Neural progenitor cell (in vitro differentiated cells): ENCODE data around the gene LIN28B.

Experiments
- CTCF ChIP-seq: fragments of 200-600 bp; sonication (generic); IDR thresholded peaks from 2 replicates; pipeline ENCODE4 v1.5.1; 2017; ENCODE audit warnings: antibody characterized with exemption, mild to moderate bottlenecking
- EZH2 ChIP-seq: fragments of 200-600 bp; sonication (generic); IDR thresholded peaks from 2 replicates; pipeline ENCODE4 v1.6.1; 2017; ENCODE audit warnings: antibody characterized with exemption, mild to moderate bottlenecking, moderate library complexity
- EZH2phosphoT487 ChIP-seq: fragments of 200-600 bp; sonication (generic); IDR thresholded peaks from 2 replicates; pipeline ENCODE4 v1.6.1; 2017; ENCODE audit warnings: antibody characterized with exemption

DNA sequence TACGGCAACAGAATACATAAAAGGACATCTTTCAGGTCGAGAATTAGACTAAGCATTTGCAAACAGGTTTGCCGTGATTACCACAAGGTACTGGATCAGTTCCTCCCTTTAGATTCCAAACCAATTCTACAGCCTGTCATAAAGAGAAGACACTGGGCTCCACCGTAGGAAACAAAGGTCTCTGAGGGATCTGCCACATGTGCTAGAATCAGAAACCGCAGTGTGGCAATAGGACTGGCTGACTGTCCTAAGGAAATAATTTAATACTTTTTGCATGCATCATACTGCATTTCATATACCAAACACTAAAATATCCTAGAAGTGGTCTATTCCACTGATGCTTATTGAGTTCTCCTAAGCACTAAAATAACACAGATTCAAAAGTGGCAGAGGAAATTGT lies 163.7 kb downstream of the LIN28B start:
- TF ChIP-seq EZH2phosphoT487 (no peak), CTCF (no peak), EZH2 (no peak)
